ENCODE measurements around the gene LRRC8A.
"Not testable (repeated sequence)": the region's sequence is repeated elsewhere in the genome, so short reads cannot be mapped to it uniquely, and the experiment has no call there.

LRRC8A gene

GRCh38 chr9:128881884-128882676 lies at the start of gene LRRC8A, which contains the start of gene KYAT1:
LRRC8A (plus strand) TSS chr9:128882133; CDS start chr9:128907165, 25,032 bp downstream.
KYAT1 (minus strand) TSS chr9:128881950; CDS start chr9:128845405, 36,545 bp downstream.
- Mint-ChIP-seq H3K9me3 (no peaks in the 10 kb centered on the region), H3K36me3 (peaks cover 42% of the 10 kb centered on the region), H3K27ac (peak within 1 kb of the TSS; percentile 95), H3K4me1 (peaks cover 51% of the 10 kb centered on the region), H3K4me3 (peak within 1 kb of the TSS; percentile 97)
- ATAC-seq (peak; percentile 95), DNase-seq (ENCODE audit: low spot score in 2 of 2) (peak; percentile 97 to 99)

DNA sequence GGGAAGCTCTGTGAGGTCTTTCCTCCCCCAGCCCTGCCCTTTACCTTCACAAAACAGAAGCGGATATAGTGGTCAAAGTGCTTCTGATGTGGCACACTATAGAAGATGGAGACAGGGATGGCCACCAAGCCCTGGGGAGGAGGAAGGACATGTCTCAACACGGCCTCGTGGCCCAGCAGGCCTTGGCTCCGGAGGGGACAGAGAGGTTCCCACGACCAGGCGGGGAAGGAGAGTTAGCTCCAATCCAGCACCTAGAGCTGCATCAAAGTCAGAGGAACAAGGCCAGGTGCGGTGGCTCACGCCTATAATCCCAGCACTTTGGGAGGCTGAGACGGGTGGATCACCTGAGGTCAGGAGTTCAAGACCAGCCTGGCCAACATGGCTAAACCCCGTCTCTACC lies 48.2 kb upstream of the LRRC8A start:
- no peaks in the 10 kb centered on the region for H3K9me3 Mint-ChIP-seq
- no peak for DNase-seq (ENCODE audit: low spot score in 2 of 2)
- H3K4me1 Mint-ChIP-seq: peaks cover 17% of the 10 kb centered on the region
- no peak overlapping the region for H3K4me3 Mint-ChIP-seq
- ATAC-seq: no peak
- H3K36me3 Mint-ChIP-seq: peaks cover 35% of the 10 kb centered on the region
- no peak overlapping the region for H3K27ac Mint-ChIP-seq

DNA sequence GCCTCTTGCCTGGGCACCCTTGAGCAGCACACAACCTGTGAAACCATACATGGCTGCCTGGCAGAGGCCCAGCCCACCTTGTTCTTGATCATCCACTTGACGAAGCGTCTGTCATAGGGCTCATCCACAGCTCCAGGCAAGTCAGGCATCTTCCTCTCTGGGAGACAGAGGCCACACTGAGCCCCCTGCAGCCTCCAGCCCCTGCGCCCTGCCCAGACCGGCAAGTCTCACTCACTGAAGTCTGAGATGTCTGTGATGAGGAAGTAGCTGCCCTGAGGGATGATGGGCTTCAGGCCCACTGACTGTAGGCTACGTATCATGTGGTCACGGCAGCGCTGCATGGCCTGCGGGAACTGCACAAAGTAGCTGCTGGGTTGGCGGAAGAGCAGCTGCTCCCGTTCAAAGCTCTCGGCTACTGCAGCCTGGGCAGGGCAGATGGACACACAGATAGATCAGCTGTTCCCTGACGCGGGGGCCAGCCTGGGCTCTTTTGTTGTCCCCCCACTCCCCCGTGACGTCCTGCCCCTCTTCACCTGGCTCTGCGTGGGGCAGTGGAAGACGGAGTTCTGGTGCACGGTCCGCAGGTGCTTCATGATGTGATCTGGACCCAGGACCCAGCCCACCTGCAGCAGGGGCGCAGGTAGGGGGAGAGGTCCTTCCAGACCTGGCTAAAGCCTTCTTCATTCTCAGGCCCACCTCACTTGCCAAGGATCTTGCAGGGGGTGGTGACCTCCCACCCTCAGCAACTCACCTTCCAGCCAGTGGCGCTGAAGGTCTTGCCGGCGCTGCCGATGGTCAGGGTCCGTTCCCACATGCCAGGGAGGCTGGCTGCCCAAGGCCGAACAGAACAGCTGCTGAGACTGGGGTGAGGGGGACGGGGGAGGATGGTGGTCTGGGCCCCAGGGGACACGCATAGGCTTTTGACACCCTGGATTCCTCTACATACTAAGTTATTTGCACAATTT lies 46.4 kb upstream of the LRRC8A start:
- Mint-ChIP-seq H3K9me3 (no peaks in the 10 kb centered on the region), H3K4me3 (no peak overlapping the region), H3K36me3 (peaks cover 28% of the 10 kb centered on the region), H3K27ac (no peak overlapping the region), H3K4me1 (no peaks in the 10 kb centered on the region)
- ATAC-seq (peak; percentile 32), DNase-seq (ENCODE audit: low spot score in 2 of 2) (no peak)

DNA sequence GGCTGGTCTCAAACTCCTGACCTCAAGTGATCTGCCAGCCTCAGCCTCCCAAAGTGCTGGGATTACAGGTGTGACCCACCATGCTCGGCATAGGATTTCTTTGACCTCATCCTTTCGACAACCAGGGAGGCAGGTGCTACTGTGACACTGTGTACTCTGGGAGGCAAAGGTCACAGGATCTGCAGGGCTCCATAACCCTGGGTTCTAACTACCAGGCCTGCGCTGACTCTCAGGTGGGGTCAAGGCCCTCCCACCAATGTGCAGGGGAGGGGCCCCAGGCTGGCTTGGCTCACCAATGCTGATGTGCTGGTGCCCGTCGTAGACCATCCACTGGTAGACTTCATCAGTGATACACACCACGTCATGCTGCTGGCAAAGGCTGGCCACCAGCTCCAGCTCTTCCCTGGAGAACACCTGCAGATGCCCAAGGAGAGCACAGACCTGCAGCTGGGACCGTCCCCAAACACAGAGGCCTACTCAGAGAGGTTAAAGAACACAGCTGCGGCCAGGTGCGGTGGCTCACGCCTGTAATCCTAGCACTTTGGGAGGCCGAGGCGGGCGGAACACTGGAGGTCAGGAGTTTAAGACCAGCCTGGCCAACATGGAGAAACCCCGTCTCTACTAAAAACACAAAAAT lies 45.3 kb upstream of the LRRC8A start:
- H3K4me3 Mint-ChIP-seq: no peak overlapping the region

GRCh38 chr9:128838338-128838737 lies 43.6 kb upstream of the LRRC8A start:
- Mint-ChIP-seq H3K27ac (no peak overlapping the region), H3K4me3 (no peak overlapping the region), H3K4me1 (no peaks in the 10 kb centered on the region), H3K9me3 (no peaks in the 10 kb centered on the region), H3K36me3 (peaks cover 28% of the 10 kb centered on the region)
- ATAC-seq (no peak), DNase-seq (ENCODE audit: low spot score in 2 of 2) (no peak)

More for the DNA sequence above, 45.3 kb upstream of the LRRC8A start:
- DNase-seq (ENCODE audit: low spot score in 2 of 2): no peak
- no peak for ATAC-seq
- H3K9me3 Mint-ChIP-seq: no peaks in the 10 kb centered on the region
- no peaks in the 10 kb centered on the region for H3K4me1 Mint-ChIP-seq
- H3K36me3 Mint-ChIP-seq: peaks cover 28% of the 10 kb centered on the region
- H3K27ac Mint-ChIP-seq: no peak overlapping the region

- Mint-ChIP-seq H3K9me3 (no peaks in the 10 kb centered on the region), H3K36me3 (peaks cover 23% of the 10 kb centered on the region), H3K27ac (no peak overlapping the region), H3K4me1 (no peaks in the 10 kb centered on the region), H3K4me3 (no peak overlapping the region)
- DNase-seq (ENCODE audit: low spot score in 2 of 2) (no peak), ATAC-seq (no peak)
Measured at GRCh38 chr9:128840524-128840923, 41.4 kb upstream of the LRRC8A start.

GRCh38 chr9:128841694-128842492 lies 40.0 kb upstream of the LRRC8A start:
- H3K4me3 Mint-ChIP-seq: no peak overlapping the region
- DNase-seq (ENCODE audit: low spot score in 2 of 2): no peak
- H3K27ac Mint-ChIP-seq: peak overlapping the region; percentile 8
- H3K36me3 Mint-ChIP-seq: peaks cover 22% of the 10 kb centered on the region
- no peaks in the 10 kb centered on the region for H3K4me1 Mint-ChIP-seq
- ATAC-seq: no peak
- no peaks in the 10 kb centered on the region for H3K9me3 Mint-ChIP-seq

- H3K27ac Mint-ChIP-seq; ATAC-seq; DNase-seq (ENCODE audit: low spot score in 2 of 2); H3K4me1 Mint-ChIP-seq; H3K9me3 Mint-ChIP-seq; H3K4me3 Mint-ChIP-seq: not testable (repeated sequence)
- H3K36me3 Mint-ChIP-seq: peaks cover 15% of the 10 kb centered on the region
Measured at GRCh38 chr9:128843171-128843570, 38.8 kb upstream of the LRRC8A start.

GRCh38 chr9:128845186-128845931 lies 36.6 kb upstream of the LRRC8A start:
- no peaks in the 10 kb centered on the region for H3K9me3 Mint-ChIP-seq
- H3K4me3 Mint-ChIP-seq: no peak overlapping the region
- H3K4me1 Mint-ChIP-seq: no peaks in the 10 kb centered on the region
- ATAC-seq: no peak
- no peak overlapping the region for H3K27ac Mint-ChIP-seq
- no peak for DNase-seq (ENCODE audit: low spot score in 2 of 2)
- H3K36me3 Mint-ChIP-seq: peaks cover 6% of the 10 kb centered on the region

GRCh38 chr9:128846680-128847030 lies 35.3 kb upstream of the LRRC8A start:
- no peak overlapping the region for H3K27ac Mint-ChIP-seq
- H3K9me3 Mint-ChIP-seq: peaks cover 10% of the 10 kb centered on the region
- no peak overlapping the region for H3K4me3 Mint-ChIP-seq
- ATAC-seq (no peak), DNase-seq (ENCODE audit: low spot score in 2 of 2) (no peak)
- no peaks in the 10 kb centered on the region for H3K4me1 Mint-ChIP-seq
- H3K36me3 Mint-ChIP-seq: peaks cover 6% of the 10 kb centered on the region

- Mint-ChIP-seq H3K4me3 (no peak overlapping the region), H3K4me1 (no peaks in the 10 kb centered on the region), H3K36me3 (peaks cover 6% of the 10 kb centered on the region), H3K9me3 (peaks cover 10% of the 10 kb centered on the region), H3K27ac (no peak overlapping the region)
- ATAC-seq (no peak), DNase-seq (ENCODE audit: low spot score in 2 of 2) (no peak)
Measured at GRCh38 chr9:128847803-128848202, 34.1 kb upstream of the LRRC8A start.

GRCh38 chr9:128851024-128851423 lies 30.9 kb upstream of the LRRC8A start:
- H3K9me3 Mint-ChIP-seq; H3K4me3 Mint-ChIP-seq; H3K27ac Mint-ChIP-seq; H3K36me3 Mint-ChIP-seq; ATAC-seq; DNase-seq (ENCODE audit: low spot score in 2 of 2); H3K4me1 Mint-ChIP-seq: not testable (repeated sequence)

- not testable (repeated sequence) for H3K36me3 Mint-ChIP-seq; DNase-seq (ENCODE audit: low spot score in 2 of 2); H3K27ac Mint-ChIP-seq; H3K4me1 Mint-ChIP-seq; H3K4me3 Mint-ChIP-seq; H3K9me3 Mint-ChIP-seq; ATAC-seq
Measured at GRCh38 chr9:128851779-128852600, 29.9 kb upstream of the LRRC8A start.
